ENCODE measurements around the gene TICAM2.

TICAM2 gene

DNA sequence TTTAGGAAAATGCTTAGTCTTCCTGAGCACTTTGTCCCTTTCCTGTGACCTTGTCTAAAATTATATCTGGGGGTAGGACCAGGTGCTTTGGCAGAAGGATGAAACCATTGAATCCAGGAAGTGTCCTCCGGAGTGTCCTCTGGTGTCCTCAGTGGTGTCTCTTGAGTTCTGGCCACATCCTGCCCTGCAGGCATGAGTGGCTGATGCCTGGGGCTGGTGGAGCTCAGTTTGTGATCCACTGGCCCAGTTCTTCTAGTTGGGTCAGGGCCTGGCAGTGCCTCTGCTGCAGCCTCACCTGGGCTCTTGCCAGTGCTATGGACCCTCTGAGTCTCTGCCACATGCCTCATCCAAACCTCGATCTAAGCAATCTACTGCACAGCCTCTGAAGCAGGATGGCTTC is 38.0 kb upstream of the TICAM2 start:
- TF ChIP-seq HOXC10 (CRISPR knock-in tag; IDR thresholded peaks at IDR 0.05), result no peak
- TF ChIP-seq ZNF830 (tag by site-specific recombination; IDR thresholded peaks at IDR 0.05; ENCODE audit: low read depth), result no peak
- TF ChIP-seq, protein P1, sequence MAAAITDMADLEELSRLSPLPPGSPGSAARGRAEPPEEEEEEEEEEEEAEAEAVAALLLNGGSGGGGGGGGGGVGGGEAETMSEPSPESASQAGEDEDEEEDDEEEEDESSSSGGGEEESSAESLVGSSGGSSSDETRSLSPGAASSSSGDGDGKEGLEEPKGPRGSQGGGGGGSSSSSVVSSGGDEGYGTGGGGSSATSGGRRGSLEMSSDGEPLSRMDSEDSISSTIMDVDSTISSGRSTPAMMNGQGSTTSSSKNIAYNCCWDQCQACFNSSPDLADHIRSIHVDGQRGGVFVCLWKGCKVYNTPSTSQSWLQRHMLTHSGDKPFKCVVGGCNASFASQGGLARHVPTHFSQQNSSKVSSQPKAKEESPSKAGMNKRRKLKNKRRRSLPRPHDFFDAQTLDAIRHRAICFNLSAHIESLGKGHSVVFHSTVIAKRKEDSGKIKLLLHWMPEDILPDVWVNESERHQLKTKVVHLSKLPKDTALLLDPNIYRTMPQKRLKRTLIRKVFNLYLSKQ (tag by site-specific recombination; IDR thresholded peaks at IDR 0.05; ENCODE audit: borderline replicate concordance), result no peak
- TF ChIP-seq, protein P2, sequence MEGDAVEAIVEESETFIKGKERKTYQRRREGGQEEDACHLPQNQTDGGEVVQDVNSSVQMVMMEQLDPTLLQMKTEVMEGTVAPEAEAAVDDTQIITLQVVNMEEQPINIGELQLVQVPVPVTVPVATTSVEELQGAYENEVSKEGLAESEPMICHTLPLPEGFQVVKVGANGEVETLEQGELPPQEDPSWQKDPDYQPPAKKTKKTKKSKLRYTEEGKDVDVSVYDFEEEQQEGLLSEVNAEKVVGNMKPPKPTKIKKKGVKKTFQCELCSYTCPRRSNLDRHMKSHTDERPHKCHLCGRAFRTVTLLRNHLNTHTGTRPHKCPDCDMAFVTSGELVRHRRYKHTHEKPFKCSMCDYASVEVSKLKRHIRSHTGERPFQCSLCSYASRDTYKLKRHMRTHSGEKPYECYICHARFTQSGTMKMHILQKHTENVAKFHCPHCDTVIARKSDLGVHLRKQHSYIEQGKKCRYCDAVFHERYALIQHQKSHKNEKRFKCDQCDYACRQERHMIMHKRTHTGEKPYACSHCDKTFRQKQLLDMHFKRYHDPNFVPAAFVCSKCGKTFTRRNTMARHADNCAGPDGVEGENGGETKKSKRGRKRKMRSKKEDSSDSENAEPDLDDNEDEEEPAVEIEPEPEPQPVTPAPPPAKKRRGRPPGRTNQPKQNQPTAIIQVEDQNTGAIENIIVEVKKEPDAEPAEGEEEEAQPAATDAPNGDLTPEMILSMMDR (tag by site-specific recombination; IDR thresholded peaks at IDR 0.05), result no peak
- no peak for TF ChIP-seq ZNF677 (tag by site-specific recombination; IDR thresholded peaks at IDR 0.05)
- no peak for TF ChIP-seq GLI2 (tag by site-specific recombination; IDR thresholded peaks at IDR 0.05; ENCODE audit: borderline replicate concordance, low read depth)
- no peak for TF ChIP-seq ZSCAN23 (tag by site-specific recombination; IDR thresholded peaks at IDR 0.05)
- no peak for TF ChIP-seq GLIS2 (tag by site-specific recombination; IDR thresholded peaks at IDR 0.05)
- TF ChIP-seq ZNF202 (tag by site-specific recombination; IDR thresholded peaks at IDR 0.05; ENCODE audit: borderline replicate concordance), result no peak
- no peak for TF ChIP-seq ZNF114 (tag by site-specific recombination; IDR thresholded peaks at IDR 0.05)
- H3K27ac ChIP-seq (ENCODE audit: extremely low read depth, low read depth, low read length), result no peak overlapping the region
- POLR2A ChIA-PET, result no interaction called here
- H3K4me1 ChIP-seq (ENCODE audit: control insufficient read depth, insufficient read depth, low read length), result no peaks in the 10 kb centered on the region
- H3K36me3 ChIP-seq (ENCODE audit: control insufficient read depth in 2 of 2, insufficient read depth in 1 of 2, low read length in 2 of 2), result no peaks in the 10 kb centered on the region
- CTCF ChIA-PET, result no interaction called here
- H3K9me3 ChIP-seq (ENCODE audit: control insufficient read depth, insufficient read depth, low read depth, low read length), result no peaks in the 10 kb centered on the region
- H3K4me3 ChIP-seq (ENCODE audit: low read depth, low read length), result no peak overlapping the region

GRCh38 chr5:115639377-115639776 is 37.1 kb upstream of the TICAM2 start:
- Histone ChIP-seq H3K9me3 (ENCODE audit: control insufficient read depth, insufficient read depth, low read depth, low read length) (no peaks in the 10 kb centered on the region), H3K4me3 (ENCODE audit: low read depth, low read length) (no peak overlapping the region), H3K27ac (ENCODE audit: extremely low read depth, low read depth, low read length) (no peak overlapping the region), H3K4me1 (ENCODE audit: control insufficient read depth, insufficient read depth, low read length) (no peaks in the 10 kb centered on the region), H3K36me3 (ENCODE audit: control insufficient read depth in 2 of 2, insufficient read depth in 1 of 2, low read length in 2 of 2) (no peaks in the 10 kb centered on the region)
- POLR2A ChIA-PET, result no interaction called here
- TF ChIP-seq, protein P3, sequence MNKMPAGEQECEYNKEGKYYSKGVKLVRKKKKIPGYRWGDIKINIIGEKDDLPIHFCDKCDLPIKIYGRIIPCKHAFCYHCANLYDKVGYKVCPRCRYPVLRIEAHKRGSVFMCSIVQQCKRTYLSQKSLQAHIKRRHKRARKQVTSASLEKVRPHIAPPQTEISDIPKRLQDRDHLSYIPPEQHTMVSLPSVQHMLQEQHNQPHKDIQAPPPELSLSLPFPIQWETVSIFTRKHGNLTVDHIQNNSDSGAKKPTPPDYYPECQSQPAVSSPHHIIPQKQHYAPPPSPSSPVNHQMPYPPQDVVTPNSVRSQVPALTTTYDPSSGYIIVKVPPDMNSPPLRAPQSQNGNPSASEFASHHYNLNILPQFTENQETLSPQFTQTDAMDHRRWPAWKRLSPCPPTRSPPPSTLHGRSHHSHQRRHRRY (tag by site-specific recombination; IDR thresholded peaks at IDR 0.05), result no peak
- TF ChIP-seq ZNF391 (tag by site-specific recombination; IDR thresholded peaks at IDR 0.05; ENCODE audit: borderline replicate concordance, low read depth), result no peak
- TF ChIP-seq ZFP69B (tag by site-specific recombination; IDR thresholded peaks at IDR 0.05), result no peak
- no peak for TF ChIP-seq REST (tag by site-specific recombination; IDR thresholded peaks at IDR 0.05)
- no peak for TF ChIP-seq ZFP3 (tag by site-specific recombination; IDR thresholded peaks at IDR 0.05; ENCODE audit: low read depth)
- TF ChIP-seq ZFP41 (tag by site-specific recombination; IDR thresholded peaks at IDR 0.05; ENCODE audit: borderline replicate concordance), result no peak
- no peak for TF ChIP-seq ZNF184 (tag by site-specific recombination; IDR thresholded peaks at IDR 0.05)
- no peak for TF ChIP-seq ZNF239 (tag by site-specific recombination; IDR thresholded peaks at IDR 0.05)
- TF ChIP-seq ZNF2 (tag by site-specific recombination; IDR thresholded peaks at IDR 0.05), result no peak
- TF ChIP-seq ZSCAN18 (tag by site-specific recombination; IDR thresholded peaks at IDR 0.05), result no peak
- no peak for TF ChIP-seq ZNF571 (tag by site-specific recombination; IDR thresholded peaks at IDR 0.05)
- TF ChIP-seq SP2 (tag by site-specific recombination; IDR thresholded peaks at IDR 0.05), result no peak
- CTCF ChIA-PET, result interaction anchor here (0.6 to 0.8 kb wide), 2 partner anchors 199 to 427 kb away, joined by 3 to 4 read pairs; no protein-coding TSS in a partner anchor

Measured in HEK293 (cell line).